Smooth muscle cell (in vitro differentiated cells): ENCODE results near the gene PFKFB3. TPM values are rescaled to one million over a fixed set of nuclear protein-coding genes. Genes with fewer than 3 reads are reported as not detected.
A peak's percentile ranks its signal among the peaks of the same experiment; 100 is the strongest.

Experiments used
- DNase-seq: peaks from one replicate; lab custom pipeline; 2025; ENCODE audit not compliant: unreplicated experiment; lab: John Stamatoyannopoulos, UW
- H2AFZ ChIP-seq: fragments of 200-600 bp; sonication (generic); 2 replicates; pipeline ENCODE4 v1.6.0; 2016; ENCODE audit warnings: antibody characterized with exemption, low read depth, mild to moderate bottlenecking
- H3F3A ChIP-seq: fragments of 200-600 bp; sonication (generic); 2 replicates; pipeline ENCODE4 v1.6.0; 2017; ENCODE audit warnings: antibody characterized with exemption, low read depth
- H3K27ac ChIP-seq: fragments of 200-600 bp; sonication (generic); 2 replicates; pipeline ENCODE4 v1.5.1; 2016; ENCODE audit warnings: low read depth, mild to moderate bottlenecking
- H3K27me3 ChIP-seq: fragments of 200-600 bp; sonication (generic); 2 replicates; pipeline ENCODE4 v1.6.1; 2016; ENCODE audit warnings: low read depth, mild to moderate bottlenecking
- H3K36me3 ChIP-seq: fragments of 200-600 bp; sonication (generic); 2 replicates; pipeline ENCODE4 v1.5.1; 2016; ENCODE audit warnings: low read depth
- H3K4me1 ChIP-seq: fragments of 200-600 bp; sonication (generic); 2 replicates; pipeline ENCODE4 v1.5.1; 2016; ENCODE audit warnings: low read depth
- H3K4me2 ChIP-seq: fragments of 200-600 bp; sonication (generic); 2 replicates; pipeline ENCODE4 v1.6.0; 2016; ENCODE audit warnings: mild to moderate bottlenecking
- H3K4me3 ChIP-seq: fragments of 200-600 bp; sonication (generic); 2 replicates; pipeline ENCODE4 v1.5.1; 2016; ENCODE audit warnings: mild to moderate bottlenecking
- H3K79me2 ChIP-seq: fragments of 200-600 bp; sonication (generic); 2 replicates; pipeline ENCODE4 v1.6.0; 2016; ENCODE audit warnings: low read depth, mild to moderate bottlenecking
- H3K9ac ChIP-seq: fragments of 200-600 bp; sonication (generic); 2 replicates; pipeline ENCODE4 v1.6.0; 2016; ENCODE audit warnings: low read depth
- H3K9me3 ChIP-seq: fragments of 200-600 bp; sonication (generic); replicated peaks from 2 replicates; pipeline ENCODE4 v1.5.1; 2016; ENCODE audit warnings: low read depth
- H4K20me1 ChIP-seq: fragments of 200-600 bp; sonication (generic); 2 replicates; pipeline ENCODE4 v1.6.0; 2016; ENCODE audit warnings: low read depth
- WGBS: methylation state at CpG from one replicate; pipeline ENCODE4 v1.1.7; 2016; ENCODE audit warnings: low lambda C conversion rate; 5-methylcytosine and 5-hydroxymethylcytosine counted together
- polyA plus RNA-seq: library from polyadenylated mRNA; unstranded; fragments of >200 nt; fragmentation: Nextera tagmentation; extraction: Ambion mirVana; gene quantifications from 2 replicates; pipeline ENCODE4 v1.2.1, GENCODE V29; 2016
- total RNA-seq: library from RNA; depleted of rRNA; stranded (reverse); fragments of >200 nt; gene quantifications from 2 replicates; pipeline ENCODE4 v1.2.3, GENCODE V29; 2014
- TF ChIP-seq, protein P1 (sequence below): fragments of 200-600 bp; sonication (generic); IDR thresholded peaks from 2 replicates; pipeline ENCODE4 v1.5.1; 2017; ENCODE audit warnings: borderline replicate concordance, mild to moderate bottlenecking, antibody characterized with exemption; ENCODE audit not compliant: insufficient read depth, poor library complexity, severe bottlenecking

Gene PFKFB3
- total and polyA plus RNA-seq, 2 experiments from 2014 or later = 61.3 to 68.3 TPM

- Histone ChIP-seq H3K9ac (no peak overlapping the region), H3K36me3 (no peaks in the 10 kb centered on the region), H3K9me3 (no peaks in the 10 kb centered on the region), H4K20me1 (no peaks in the 10 kb centered on the region), H3K4me3 (no peak overlapping the region), H3K4me2 (no peak overlapping the region), H2AFZ (no peak overlapping the region), H3F3A (no peaks in the 10 kb centered on the region), H3K79me2 (no peaks in the 10 kb centered on the region), H3K27me3 (no peaks in the 10 kb centered on the region), H3K27ac (no peak overlapping the region), H3K4me1 (no peaks in the 10 kb centered on the region)
- TF ChIP-seq, protein P1, sequence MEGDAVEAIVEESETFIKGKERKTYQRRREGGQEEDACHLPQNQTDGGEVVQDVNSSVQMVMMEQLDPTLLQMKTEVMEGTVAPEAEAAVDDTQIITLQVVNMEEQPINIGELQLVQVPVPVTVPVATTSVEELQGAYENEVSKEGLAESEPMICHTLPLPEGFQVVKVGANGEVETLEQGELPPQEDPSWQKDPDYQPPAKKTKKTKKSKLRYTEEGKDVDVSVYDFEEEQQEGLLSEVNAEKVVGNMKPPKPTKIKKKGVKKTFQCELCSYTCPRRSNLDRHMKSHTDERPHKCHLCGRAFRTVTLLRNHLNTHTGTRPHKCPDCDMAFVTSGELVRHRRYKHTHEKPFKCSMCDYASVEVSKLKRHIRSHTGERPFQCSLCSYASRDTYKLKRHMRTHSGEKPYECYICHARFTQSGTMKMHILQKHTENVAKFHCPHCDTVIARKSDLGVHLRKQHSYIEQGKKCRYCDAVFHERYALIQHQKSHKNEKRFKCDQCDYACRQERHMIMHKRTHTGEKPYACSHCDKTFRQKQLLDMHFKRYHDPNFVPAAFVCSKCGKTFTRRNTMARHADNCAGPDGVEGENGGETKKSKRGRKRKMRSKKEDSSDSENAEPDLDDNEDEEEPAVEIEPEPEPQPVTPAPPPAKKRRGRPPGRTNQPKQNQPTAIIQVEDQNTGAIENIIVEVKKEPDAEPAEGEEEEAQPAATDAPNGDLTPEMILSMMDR = no peak
- 97% methylated on average over 3 of the region's 3 CpGs for WGBS
- DNase-seq = no peak
These were observed 68.9 kb downstream of the PFKFB3 start for GRCh38 chr10:6271663-6272062.

- H3K4me2 ChIP-seq = no peak overlapping the region
- H2AFZ ChIP-seq = no peak overlapping the region
- H3K4me3 ChIP-seq = no peak overlapping the region
- TF ChIP-seq, protein P1 = no peak
- 95% methylated on average over 10 of the region's 10 CpGs for WGBS
- H3F3A ChIP-seq = no peaks in the 10 kb centered on the region
- H3K27ac ChIP-seq = no peak overlapping the region
- no peaks in the 10 kb centered on the region for H3K79me2 ChIP-seq
- H3K4me1 ChIP-seq = no peaks in the 10 kb centered on the region
- no peaks in the 10 kb centered on the region for H4K20me1 ChIP-seq
- no peaks in the 10 kb centered on the region for H3K9me3 ChIP-seq
- no peak overlapping the region for H3K9ac ChIP-seq
- no peak for DNase-seq
- H3K36me3 ChIP-seq = no peaks in the 10 kb centered on the region
- H3K27me3 ChIP-seq = no peaks in the 10 kb centered on the region
These were observed 69.4 kb downstream of the PFKFB3 start for GRCh38 chr10:6272126-6272525.

DNA sequence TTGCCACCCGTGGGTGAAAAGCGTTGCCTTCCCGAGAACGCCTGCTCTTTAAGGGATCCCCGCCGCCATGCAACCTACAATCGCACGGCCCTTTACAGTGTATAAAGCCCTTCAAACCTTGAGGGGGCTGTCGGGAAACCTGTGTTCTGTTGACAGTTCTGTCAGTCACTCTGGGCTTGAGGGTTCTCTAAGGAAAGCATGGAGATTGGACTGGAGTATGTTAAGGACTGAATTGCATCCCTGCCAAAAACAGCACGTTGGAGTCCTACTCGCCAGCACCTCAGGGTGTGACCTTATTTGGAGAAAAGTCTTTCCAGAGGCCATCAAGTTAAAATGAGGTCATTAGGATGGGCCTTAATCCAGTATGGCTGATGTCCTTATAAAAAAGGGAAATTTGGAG is 70.6 kb downstream of the PFKFB3 start:
- Histone ChIP-seq H2AFZ (no peak overlapping the region), H3K36me3 (no peaks in the 10 kb centered on the region), H3K4me1 (no peaks in the 10 kb centered on the region), H3K9ac (no peak overlapping the region), H3K4me2 (no peak overlapping the region), H3K9me3 (no peaks in the 10 kb centered on the region), H3F3A (no peaks in the 10 kb centered on the region), H3K27me3 (no peaks in the 10 kb centered on the region), H3K27ac (no peak overlapping the region), H4K20me1 (no peaks in the 10 kb centered on the region), H3K4me3 (no peak overlapping the region), H3K79me2 (no peaks in the 10 kb centered on the region)
- TF ChIP-seq, protein P1 = no peak
- 93% methylated on average over 11 of the region's 11 CpGs for WGBS
- no peak for DNase-seq

DNA sequence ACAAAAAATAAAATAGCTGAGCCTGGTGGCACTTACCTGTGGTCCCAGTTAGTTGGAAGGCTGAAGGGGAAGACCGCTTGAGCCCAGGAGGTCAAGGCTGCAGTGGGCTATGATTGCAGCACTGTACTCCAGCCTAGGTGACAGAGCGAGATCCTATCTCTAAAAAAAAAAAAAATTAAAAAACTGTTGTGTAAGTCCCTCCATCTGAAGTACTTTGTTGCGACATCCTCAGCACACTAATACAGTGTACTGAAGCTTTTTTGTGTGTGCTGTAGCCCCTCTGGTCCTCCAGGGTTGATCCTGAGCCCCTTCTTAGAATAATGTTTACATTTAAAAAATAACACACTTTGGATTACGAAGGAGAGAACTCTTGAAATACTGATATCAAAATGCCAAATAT is 71.3 kb downstream of the PFKFB3 start:
- H3K27ac ChIP-seq = peak overlapping the region; percentile 83
- no peaks in the 10 kb centered on the region for H3K36me3 ChIP-seq
- DNase-seq = no peak
- no peak overlapping the region for H3K4me3 ChIP-seq
- H3K9ac ChIP-seq = no peak overlapping the region
- TF ChIP-seq, protein P1 = no peak
- no peaks in the 10 kb centered on the region for H4K20me1 ChIP-seq
- no peaks in the 10 kb centered on the region for H3K79me2 ChIP-seq
- no peaks in the 10 kb centered on the region for H3K9me3 ChIP-seq
- no peaks in the 10 kb centered on the region for H3K4me1 ChIP-seq
- WGBS = 89% methylated on average over 4 of the region's 4 CpGs
- no peak overlapping the region for H3K4me2 ChIP-seq
- H2AFZ ChIP-seq = no peak overlapping the region
- H3F3A ChIP-seq = peaks cover 7% of the 10 kb centered on the region
- H3K27me3 ChIP-seq = no peaks in the 10 kb centered on the region
